Measurements from ENCODE around the gene ZNF609.

DNA sequence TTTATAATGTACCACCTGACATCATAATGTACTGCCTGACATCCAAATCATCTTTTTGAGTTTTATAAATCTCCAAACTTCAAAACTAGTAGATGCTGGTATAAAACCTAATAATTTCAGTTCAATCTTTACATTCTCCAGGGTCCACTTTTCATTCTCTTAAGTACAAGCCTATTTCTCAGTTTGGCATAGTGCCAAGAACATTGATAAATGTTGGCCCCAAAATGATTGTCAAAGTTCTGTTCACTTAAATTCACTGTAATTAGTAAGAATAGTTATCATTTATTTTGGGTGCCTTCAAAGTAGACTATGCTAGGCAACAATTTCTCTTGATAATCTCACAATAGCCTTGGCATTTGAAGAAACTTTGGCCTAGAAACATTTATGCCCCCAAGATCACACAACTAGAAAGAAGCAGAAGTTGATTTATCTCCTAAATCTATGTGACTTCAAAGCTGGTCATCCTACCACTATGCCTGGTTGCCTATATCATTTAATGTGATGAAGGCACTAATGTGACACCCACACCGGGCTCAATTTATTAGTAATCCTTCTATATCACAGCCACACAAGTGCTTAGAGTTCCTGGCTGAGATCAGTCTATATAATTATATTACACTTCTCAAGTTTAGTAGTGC, 101.7 kb downstream of the ZNF609 start:
- TF ChIP-seq CTCF (IDR thresholded peaks at IDR 0.05) (no peak), POLR2AphosphoS5 (IDR thresholded peaks at IDR 0.05) (no peak), EP300 (IDR thresholded peaks at IDR 0.05) (no peak), POLR2A (IDR thresholded peaks at IDR 0.05) (no peak)

Measured in sigmoid colon (tissue), 4 donors.